Measurements from ENCODE around the gene PHAF1.
A peak's percentile ranks its signal among the peaks of the same experiment; 100 is the strongest.

Gene PHAF1

DNA sequence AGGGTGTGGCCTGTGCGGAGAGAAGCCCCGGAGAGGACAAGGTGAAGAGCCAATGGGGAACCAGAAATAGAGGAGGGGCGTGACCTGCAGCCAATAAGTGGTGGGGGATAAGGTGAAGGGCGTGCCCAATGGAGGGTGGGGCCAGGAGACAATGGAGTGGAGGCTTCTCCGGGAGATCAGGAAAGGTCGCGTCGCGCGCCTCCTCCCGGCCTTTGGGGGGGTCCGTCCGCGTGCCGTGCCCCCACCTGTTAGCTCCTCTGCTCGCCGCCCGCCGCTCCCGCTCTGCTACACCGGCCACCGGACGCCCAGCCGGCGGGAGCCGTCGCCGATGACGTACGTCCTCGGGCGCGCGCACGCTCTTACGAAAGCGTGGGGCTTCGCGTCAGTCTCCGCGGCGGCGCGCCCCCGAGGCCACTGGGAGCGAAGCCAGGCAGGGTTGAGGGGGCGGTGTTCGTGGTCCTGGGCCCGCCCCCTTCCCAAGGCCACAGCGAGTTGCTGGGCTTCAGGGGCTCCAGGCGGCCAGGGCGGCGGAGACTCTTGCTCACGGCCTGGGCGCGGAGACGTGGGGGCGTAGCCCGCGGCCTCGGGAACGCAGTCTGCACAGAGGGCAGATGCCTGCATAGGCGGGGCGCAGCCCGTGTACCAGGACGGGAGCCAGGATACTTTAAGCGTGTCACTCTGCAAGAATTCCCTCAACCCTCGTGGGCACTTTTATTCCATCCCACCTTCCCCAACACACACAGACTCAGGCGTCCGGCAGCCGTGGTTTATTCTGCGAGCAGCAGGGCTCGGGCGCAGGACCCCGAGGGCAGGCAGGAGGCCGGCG lies 74.1 kb downstream of the PHAF1 start, which contains the start of gene MATCAP1:
Gene MATCAP1 (minus strand): TSS at position 337 of the 826 bp plus-strand sequence. CDS start 3,353 bp downstream, outside the sequence.
- peak; percentile 91 for DNase-seq

GRCh38 chr16:67184453-67184994 lies 74.8 kb downstream of the PHAF1 start:
- DNase-seq: no peak

DNA sequence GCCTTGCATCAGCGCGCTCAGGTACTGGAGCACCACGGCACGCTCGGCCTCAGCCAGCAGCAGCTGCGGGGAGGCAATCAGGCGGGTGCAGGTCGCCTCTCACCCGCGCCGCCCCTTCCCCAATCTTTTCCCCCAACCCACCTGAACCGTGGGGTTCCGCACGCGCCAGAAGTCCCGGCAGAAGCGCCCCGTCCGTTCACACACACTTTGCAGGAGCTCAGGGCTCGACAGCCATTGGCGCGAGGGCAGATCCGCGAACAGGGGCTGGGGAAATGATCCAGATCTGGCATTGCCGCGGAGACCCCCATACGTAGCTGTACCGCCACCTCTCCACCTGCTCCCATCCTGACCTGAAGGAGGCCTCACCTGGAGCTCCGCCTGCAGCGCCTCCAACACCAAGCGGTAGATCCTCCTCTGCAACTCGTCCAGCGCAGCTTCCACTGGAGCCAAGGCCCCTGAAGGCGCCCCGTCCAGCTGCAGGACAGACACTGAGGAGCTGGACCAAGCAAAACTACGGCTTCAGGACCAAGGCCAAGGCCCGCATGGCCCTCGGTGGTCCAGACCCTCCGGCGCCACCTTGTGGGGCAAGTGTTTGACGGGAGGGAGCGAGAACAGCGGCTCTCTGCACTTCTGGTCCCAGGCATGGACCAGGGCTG lies 75.4 kb downstream of the PHAF1 start:
- no peak for DNase-seq

- DNase-seq: no peak
Measured at GRCh38 chr16:67185651-67186134, 76.0 kb downstream of the PHAF1 start.

- no peak for DNase-seq
Measured at GRCh38 chr16:67186550-67186950, 76.8 kb downstream of the PHAF1 start.

DNA sequence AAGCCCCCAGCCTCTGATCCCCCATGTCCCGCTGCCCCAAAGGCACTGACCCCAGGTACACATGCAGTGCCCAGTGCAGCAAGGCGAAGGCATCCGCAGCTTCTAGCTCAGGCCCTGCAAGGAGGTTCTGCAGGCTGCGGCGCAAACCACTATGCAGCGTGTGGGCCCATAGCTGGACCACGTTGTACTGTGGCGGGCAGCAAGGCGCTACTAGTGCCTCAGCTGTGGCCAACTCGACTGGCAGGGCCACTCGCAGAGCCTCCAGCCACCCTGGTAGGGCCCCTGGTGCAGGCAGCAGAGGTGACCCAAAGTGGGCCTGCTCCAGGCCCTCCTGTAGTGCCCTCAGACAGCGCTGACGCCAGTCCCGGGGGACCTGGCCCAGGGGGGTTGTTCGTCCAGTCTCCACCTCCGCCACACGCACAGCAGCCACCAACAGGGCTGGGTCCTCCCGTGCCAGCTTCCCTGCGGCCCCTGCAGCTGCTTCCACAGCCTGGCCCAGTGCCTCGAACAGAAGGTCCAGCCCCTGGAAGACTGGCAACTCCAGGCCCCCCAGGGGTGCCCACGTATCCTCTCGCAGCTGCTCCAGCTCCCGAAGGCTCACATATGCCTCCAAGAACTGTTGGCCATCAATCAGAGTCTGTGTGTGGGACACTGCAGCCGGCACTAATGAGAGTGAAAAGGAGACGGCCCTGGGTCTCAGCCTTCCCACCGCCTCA lies 77.6 kb downstream of the PHAF1 start:
- DNase-seq: no peak

DNA sequence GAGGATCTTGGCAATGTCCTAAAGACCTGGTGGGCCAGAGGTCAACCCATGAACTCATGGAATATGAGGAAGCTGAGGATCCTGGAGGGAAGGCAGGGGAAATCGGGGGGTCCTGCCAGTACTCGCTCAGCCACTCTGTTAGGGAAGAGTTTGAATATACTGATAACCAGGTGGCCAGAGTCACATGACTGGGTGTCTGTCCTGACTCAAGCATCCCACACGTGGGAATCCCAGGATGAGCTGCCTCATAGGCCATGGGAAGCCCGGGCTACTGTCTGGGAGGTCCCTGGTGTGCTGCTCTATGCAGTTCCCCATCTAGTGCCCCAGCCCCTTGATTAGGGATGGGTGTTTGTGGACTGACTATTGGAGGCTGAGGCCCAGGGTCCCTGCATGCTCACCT lies 78.6 kb downstream of the PHAF1 start:
- no peak for DNase-seq

- DNase-seq: no peak
Measured at GRCh38 chr16:67188798-67189197, 79.1 kb downstream of the PHAF1 start.

DNA sequence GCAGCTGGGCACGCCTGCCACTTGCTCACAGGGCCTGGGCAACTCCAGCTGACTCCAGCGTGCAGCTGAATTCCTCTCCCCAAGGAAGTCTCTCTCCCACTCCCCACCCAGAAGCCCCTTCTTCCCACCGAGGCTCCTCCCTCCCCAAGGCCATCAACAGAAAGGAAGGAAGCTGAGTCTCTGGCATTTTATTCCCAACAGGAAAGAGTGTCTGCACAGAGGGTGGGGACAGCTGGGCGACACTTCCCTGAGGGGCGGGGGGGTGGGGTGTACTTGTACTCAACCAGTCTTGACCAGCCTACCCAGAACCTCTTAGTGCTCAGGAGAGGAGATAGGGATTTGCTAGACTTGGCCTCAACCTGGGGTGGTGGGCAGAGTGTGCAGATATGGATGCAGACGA lies 80.3 kb downstream of the PHAF1 start, which contains the start of gene EXOC3L1:
Gene EXOC3L1 (minus strand): TSS at position 96 of the 400 bp plus-strand sequence. CDS start 460 bp downstream, outside the sequence.
- no peak for DNase-seq

DNA sequence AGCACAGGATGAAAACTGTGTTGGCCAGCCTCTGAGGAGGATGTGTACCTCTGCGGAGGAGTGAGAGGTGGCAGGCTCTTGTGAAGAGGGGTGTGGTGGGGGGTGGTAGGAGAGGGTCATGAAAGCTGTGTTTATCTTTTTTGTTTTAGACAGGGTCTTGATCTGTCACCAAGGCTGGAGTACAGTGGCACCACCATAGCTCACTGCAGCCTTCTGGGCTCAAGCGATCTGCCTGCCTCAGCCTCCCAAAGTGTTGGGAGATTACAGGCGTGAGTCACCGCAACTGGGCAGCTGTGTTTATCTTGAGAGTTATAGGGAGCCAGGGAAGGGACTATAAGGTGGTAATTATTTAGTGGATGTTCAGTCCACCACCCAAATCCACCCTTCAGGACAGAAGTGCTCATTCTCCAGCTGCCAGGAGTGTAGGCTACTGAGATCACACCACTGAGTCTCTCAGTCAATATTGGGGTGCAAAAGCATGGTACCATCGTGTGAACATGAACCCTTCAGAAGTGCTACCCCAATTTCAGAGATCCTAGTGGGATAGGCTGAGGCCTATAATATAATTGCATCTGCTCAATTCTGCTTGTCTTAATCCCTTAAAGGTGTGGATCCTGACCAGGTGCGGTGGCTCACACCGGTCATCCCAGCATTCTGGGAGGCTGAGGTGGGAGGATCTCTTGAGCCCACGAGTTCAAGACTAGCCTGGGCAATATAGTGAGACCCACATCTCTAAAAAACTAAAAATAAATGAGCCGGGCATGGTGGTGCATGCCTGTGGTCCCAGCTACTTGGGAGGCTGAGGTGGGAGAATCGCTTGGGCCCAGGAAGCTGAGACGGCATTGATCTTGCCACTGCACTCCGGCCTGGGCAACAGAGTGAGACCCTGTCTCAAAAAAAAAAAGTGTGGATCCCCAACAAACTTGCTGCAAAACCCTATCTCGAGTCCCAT lies 81.0 kb downstream of the PHAF1 start:
- no peak for DNase-seq

DNA sequence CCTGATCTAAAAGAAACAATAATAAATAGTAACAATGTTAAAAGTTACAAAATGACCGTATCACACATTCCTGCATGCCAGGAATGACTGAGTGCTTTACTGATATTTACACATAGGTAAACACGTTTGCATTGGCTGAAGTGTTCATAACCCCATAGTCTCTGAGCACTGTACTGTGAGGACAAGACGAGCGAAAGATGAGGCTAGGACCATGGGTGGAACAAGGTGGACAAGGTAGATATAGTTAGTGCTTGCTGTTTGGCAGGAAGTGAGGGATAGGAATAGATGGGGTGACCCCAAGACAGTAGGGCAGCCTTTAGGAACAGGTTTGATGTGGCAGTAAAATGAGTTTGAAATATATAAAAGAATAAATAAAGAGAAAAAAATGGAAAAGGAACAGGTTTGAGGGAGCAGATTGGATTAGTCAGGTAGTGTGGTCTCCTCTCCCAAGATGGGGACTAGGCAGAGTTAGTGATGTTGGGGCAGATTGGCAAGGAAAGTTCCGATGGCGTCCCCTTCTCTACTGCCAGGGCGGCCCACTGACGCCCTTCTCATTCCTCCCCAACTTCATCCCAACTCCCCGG lies 81.8 kb downstream of the PHAF1 start:
- DNase-seq: no peak

DNA sequence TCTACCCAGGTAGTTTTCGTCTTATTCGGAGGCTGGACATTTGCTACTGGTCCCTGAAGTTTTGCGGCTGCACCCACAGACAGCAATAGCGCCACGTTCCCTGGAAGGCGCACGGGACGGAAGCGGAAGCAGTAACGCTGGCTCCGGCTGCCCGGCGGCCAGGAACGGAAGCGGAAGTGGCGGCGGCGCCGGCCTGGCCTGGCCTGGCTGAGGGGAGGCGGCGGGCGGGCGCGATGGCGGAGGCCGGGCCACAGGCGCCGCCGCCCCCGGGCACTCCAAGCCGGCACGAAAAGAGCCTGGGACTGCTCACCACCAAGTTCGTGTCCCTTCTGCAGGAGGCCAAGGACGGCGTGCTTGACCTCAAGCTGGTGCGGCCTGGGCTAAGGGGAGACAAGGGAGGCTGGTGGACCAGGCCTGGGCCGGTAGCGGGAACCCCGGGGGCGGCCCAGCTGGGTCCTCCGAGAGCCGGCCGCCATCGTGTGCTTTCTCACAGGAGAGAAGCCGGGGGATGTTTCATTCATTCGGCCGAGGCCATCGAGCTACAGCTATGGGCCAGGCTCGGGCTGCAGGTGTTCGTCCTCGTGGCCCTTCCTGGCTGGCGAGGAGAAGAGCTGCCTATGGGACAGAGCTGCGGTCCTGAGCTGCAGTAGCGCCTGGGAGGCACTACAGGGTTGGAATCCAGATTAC lies 82.4 kb downstream of the PHAF1 start, which contains the start of gene E2F4:
Gene E2F4 (plus strand): TSS at position 161 of the 687 bp plus-strand sequence. CDS start 73 bp downstream, at position 234.
- peak; percentile 35 for DNase-seq

GRCh38 chr16:67192781-67193361 lies 83.1 kb downstream of the PHAF1 start:
- no peak for DNase-seq

- no peak for DNase-seq
Measured at GRCh38 chr16:67193536-67193935, 83.8 kb downstream of the PHAF1 start.

DNA sequence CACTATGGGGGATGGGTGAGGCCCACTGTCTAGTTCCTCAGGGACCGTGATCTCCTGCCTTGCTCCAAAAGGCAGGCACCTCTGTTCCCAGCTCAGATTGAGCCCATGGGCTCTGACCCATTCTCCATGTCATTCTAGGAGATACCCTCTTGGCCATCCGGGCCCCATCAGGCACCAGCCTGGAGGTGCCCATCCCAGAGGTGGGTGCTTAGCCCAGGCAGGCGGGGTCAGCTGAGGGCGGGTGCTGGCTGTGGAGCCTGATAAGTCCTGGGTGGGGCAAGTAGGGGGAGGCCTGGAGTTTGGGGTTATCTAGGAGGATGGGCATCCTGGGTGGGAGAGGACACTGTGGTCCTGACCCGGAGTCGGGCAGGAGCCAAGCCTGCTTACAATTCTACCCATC lies 84.5 kb downstream of the PHAF1 start:
- no peak for DNase-seq

GRCh38 chr16:67195676-67196075 lies 85.9 kb downstream of the PHAF1 start:
- DNase-seq: no peak

- DNase-seq: no peak
Measured at GRCh38 chr16:67196881-67197280, 87.1 kb downstream of the PHAF1 start.

- no peak for DNase-seq
Measured at GRCh38 chr16:67197704-67198103, 88.0 kb downstream of the PHAF1 start.

Measured in SIG-M5 (cell line).